Vagina (tissue), 2 donors: ENCODE results near the gene SMIM13.

Experiments
- POLR2A ChIP-seq, 2 donors: fragments of 450-650 bp; IDR thresholded peaks; one replicate each; pipeline ENCODE4 v1.6.1; 2017; ENCODE audit warnings: antibody characterized with exemption in 2 of 2, mild to moderate bottlenecking in 2 of 2, moderate library complexity in 2 of 2
- TF ChIP-seq, protein P1 (sequence below), 3 experiments: fragments of 450-650 bp in 2 of 3; fragments of 200-600 bp in 1 of 3; sonication (generic) in 1 of 3; IDR thresholded peaks; one replicate each; pipeline ENCODE4 v1.5.1; 2017 to 2019; ENCODE audit warnings: antibody characterized with exemption in 3 of 3, mild to moderate bottlenecking in 2 of 3, moderate library complexity in 2 of 3

DNA sequence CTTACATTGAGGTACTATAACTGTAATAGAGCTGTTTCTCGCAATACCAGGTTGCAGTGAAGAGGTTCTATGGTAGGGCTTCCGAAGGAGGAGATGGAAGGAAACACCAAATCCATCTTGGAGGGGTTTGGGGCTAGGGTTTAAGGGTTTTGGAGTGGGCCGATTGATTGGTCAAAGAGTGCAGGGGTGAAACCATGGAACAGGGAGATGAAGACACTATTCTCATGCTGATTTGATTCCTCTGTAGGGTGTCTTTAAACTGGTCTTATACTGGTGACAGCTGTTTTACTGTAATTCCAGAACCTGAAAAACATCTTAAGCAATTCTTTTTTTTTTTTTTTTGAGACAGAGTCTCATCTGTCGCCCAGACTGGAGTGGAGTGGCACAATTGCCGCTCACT, 7.8 kb downstream of the SMIM13 start:
- TF ChIP-seq, protein P1, sequence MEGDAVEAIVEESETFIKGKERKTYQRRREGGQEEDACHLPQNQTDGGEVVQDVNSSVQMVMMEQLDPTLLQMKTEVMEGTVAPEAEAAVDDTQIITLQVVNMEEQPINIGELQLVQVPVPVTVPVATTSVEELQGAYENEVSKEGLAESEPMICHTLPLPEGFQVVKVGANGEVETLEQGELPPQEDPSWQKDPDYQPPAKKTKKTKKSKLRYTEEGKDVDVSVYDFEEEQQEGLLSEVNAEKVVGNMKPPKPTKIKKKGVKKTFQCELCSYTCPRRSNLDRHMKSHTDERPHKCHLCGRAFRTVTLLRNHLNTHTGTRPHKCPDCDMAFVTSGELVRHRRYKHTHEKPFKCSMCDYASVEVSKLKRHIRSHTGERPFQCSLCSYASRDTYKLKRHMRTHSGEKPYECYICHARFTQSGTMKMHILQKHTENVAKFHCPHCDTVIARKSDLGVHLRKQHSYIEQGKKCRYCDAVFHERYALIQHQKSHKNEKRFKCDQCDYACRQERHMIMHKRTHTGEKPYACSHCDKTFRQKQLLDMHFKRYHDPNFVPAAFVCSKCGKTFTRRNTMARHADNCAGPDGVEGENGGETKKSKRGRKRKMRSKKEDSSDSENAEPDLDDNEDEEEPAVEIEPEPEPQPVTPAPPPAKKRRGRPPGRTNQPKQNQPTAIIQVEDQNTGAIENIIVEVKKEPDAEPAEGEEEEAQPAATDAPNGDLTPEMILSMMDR (IDR thresholded peaks at IDR 0.05) = no peak
- TF ChIP-seq POLR2A (IDR thresholded peaks at IDR 0.05) = no peak
